ENCODE measurements around the gene BTN1A1. TPM values are rescaled to one million over a fixed set of nuclear protein-coding genes. Genes with fewer than 3 reads are reported as not detected.
"Not testable (repeated sequence)": the region's sequence is repeated elsewhere in the genome, so short reads cannot be mapped to it uniquely, and the experiment has no call there.

Gene BTN1A1
- polyA plus RNA-seq, 1 donor (not counting 4 experiments of a cell fraction or from before 2014, with no cell fraction given): not detected

GRCh38 chr6:26545627-26546026 is 45.5 kb downstream of the BTN1A1 start:
- TF ChIP-seq CTCF (optimal IDR thresholded peaks at IDR 0.05 in 1 of 3, IDR thresholded peaks at IDR 0.05 in 1 of 3, conservative IDR thresholded peaks at IDR 0.05 in 1 of 3; ENCODE audit: extremely low read depth in 1 of 3, insufficient read depth in 2 of 3, low read length in 3 of 3) (no peak), EZH2 (IDR thresholded peaks at IDR 0.05; ENCODE audit: low read length) (no peak)
- no peak overlapping the region for H3K9ac ChIP-seq (ENCODE audit: control insufficient read depth, extremely low read depth, insufficient read depth, low read length)
- dilution Hi-C loops (cut with MboI; ENCODE audit: extremely low pct_ligation_motif_present, low sequenced_read_pairs): loop anchor here (25.0 kb wide), 1 partner anchor 208 kb away; no protein-coding TSS in a partner anchor

GRCh38 chr6:26547363-26547762 is 47.3 kb downstream of the BTN1A1 start:
- FAIRE-seq: not testable (repeated sequence)

More at GRCh38 chr6:26545627-26546026, 45.5 kb downstream of the BTN1A1 start:
- Histone ChIP-seq H3K9me1 (ENCODE audit: control insufficient read depth, extremely low read depth, insufficient read depth, low read length) (no peaks in the 10 kb centered on the region), H3K27ac (ENCODE audit: control insufficient read depth, insufficient read depth, low read length) (no peak overlapping the region), H3K4me1 (ENCODE audit: control insufficient read depth, extremely low read depth, insufficient read depth, low read length) (peaks cover 3% of the 10 kb centered on the region), H3K79me2 (ENCODE audit: control insufficient read depth, insufficient read depth, low read length) (peaks cover 19% of the 10 kb centered on the region), H3K27me3 (ENCODE audit: control insufficient read depth, extremely low read depth, insufficient read depth, low read length) (no peaks in the 10 kb centered on the region), H3K9me3 (ENCODE audit: control insufficient read depth, low read depth, low read length) (no peaks in the 10 kb centered on the region), H4K20me1 (ENCODE audit: control insufficient read depth, extremely low read depth, insufficient read depth, low read length) (no peaks in the 10 kb centered on the region), H2AFZ (ENCODE audit: control insufficient read depth, low read length) (no peak overlapping the region), H3K4me2 (ENCODE audit: control insufficient read depth, extremely low read depth, insufficient read depth, low read depth, low read length) (no peak overlapping the region), H3K4me3 (ENCODE audit: control insufficient read depth in 2 of 3, extremely low read depth in 1 of 3, insufficient read depth in 2 of 3, low read depth in 1 of 3, low read length in 3 of 3) (no peak overlapping the region), H3K36me3 (ENCODE audit: control insufficient read depth in 2 of 2, extremely low read depth in 1 of 2, insufficient read depth in 2 of 2, low read length in 2 of 2) (peaks cover 4 to 10% of the 10 kb centered on the region in 2 experiments)
- FAIRE-seq (no peak), DNase-seq (ENCODE audit: low read depth, low spot score) (no peak)

More at GRCh38 chr6:26547363-26547762, 47.3 kb downstream of the BTN1A1 start:
- H3K79me2 ChIP-seq (ENCODE audit: control insufficient read depth, insufficient read depth, low read length); H4K20me1 ChIP-seq (ENCODE audit: control insufficient read depth, extremely low read depth, insufficient read depth, low read length); H2AFZ ChIP-seq (ENCODE audit: control insufficient read depth, low read length); H3K9me3 ChIP-seq (ENCODE audit: control insufficient read depth, low read depth, low read length); H3K36me3 ChIP-seq (ENCODE audit: control insufficient read depth in 2 of 2, extremely low read depth in 1 of 2, insufficient read depth in 2 of 2, low read length in 2 of 2); H3K4me2 ChIP-seq (ENCODE audit: control insufficient read depth, extremely low read depth, insufficient read depth, low read depth, low read length); H3K27ac ChIP-seq (ENCODE audit: control insufficient read depth, insufficient read depth, low read length); H3K9ac ChIP-seq (ENCODE audit: control insufficient read depth, extremely low read depth, insufficient read depth, low read length); H3K27me3 ChIP-seq (ENCODE audit: control insufficient read depth, extremely low read depth, insufficient read depth, low read length); H3K9me1 ChIP-seq (ENCODE audit: control insufficient read depth, extremely low read depth, insufficient read depth, low read length); H3K4me3 ChIP-seq (ENCODE audit: control insufficient read depth in 2 of 3, extremely low read depth in 1 of 3, insufficient read depth in 2 of 3, low read depth in 1 of 3, low read length in 3 of 3); H3K4me1 ChIP-seq (ENCODE audit: control insufficient read depth, extremely low read depth, insufficient read depth, low read length); DNase-seq (ENCODE audit: low read depth, low spot score): not testable (repeated sequence)
- dilution Hi-C loops (cut with MboI; ENCODE audit: extremely low pct_ligation_motif_present, low sequenced_read_pairs): loop anchor here (25.0 kb wide), 1 partner anchor 210 kb away; no protein-coding TSS in a partner anchor

Data from keratinocyte (primary cell).